GM19463 (cell line): ENCODE measurements around the gene FRYL.
A peak's percentile ranks its signal among the peaks of the same experiment; 100 is the strongest.
"Not testable (repeated sequence)": the region's sequence is repeated elsewhere in the genome, so short reads cannot be mapped to it uniquely, and the experiment has no call there.

ENCODE experiments used
- ATAC-seq: cut with Tn5 transposase; IDR thresholded peaks from one replicate; pipeline ENCODE4 v1.9.1; 2021; ENCODE audit warnings: mild to moderate bottlenecking, moderate library complexity; ENCODE audit not compliant: unreplicated experiment

Gene FRYL

GRCh38 chr4:48786549-48786948, 6.5 kb upstream of the FRYL start:
- ATAC-seq: no peak

GRCh38 chr4:48785302-48785701, 5.2 kb upstream of the FRYL start:
- ATAC-seq: no peak

- ATAC-seq: no peak
These were observed 1.9 kb upstream of the FRYL start for GRCh38 chr4:48781968-48782367.

GRCh38 chr4:48780865-48781214, 761 bp upstream of the FRYL start:
- no peak for ATAC-seq

- peak; percentile 38 for ATAC-seq
These were observed 733 bp downstream of the FRYL start for GRCh38 chr4:48779095-48779997.

- ATAC-seq: no peak
These were observed 1.5 kb downstream of the FRYL start for GRCh38 chr4:48778431-48779094.

GRCh38 chr4:48777739-48778138, 2.3 kb downstream of the FRYL start:
- ATAC-seq: no peak

- no peak for ATAC-seq
These were observed 5.0 kb downstream of the FRYL start for GRCh38 chr4:48774760-48775710.

- no peak for ATAC-seq
These were observed 7.5 kb downstream of the FRYL start for GRCh38 chr4:48772556-48772955.

- ATAC-seq: no peak
These were observed 12.8 kb downstream of the FRYL start for GRCh38 chr4:48767055-48767929.

- ATAC-seq: no peak
These were observed 13.8 kb downstream of the FRYL start for GRCh38 chr4:48766131-48766792.

- no peak for ATAC-seq
These were observed 17.7 kb downstream of the FRYL start for GRCh38 chr4:48762408-48762807.

- no peak for ATAC-seq
These were observed 18.8 kb downstream of the FRYL start for GRCh38 chr4:48761286-48761685.

GRCh38 chr4:48758703-48759102, 21.4 kb downstream of the FRYL start:
- ATAC-seq: not testable (repeated sequence)

- ATAC-seq: no peak
These were observed 23.3 kb downstream of the FRYL start for GRCh38 chr4:48756689-48757220.

- no peak for ATAC-seq
These were observed 24.8 kb downstream of the FRYL start for GRCh38 chr4:48755281-48755680.

GRCh38 chr4:48753159-48753558, 26.9 kb downstream of the FRYL start:
- no peak for ATAC-seq

- no peak for ATAC-seq
These were observed 27.4 kb downstream of the FRYL start for GRCh38 chr4:48752726-48753125.

GRCh38 chr4:48752246-48752645, 27.8 kb downstream of the FRYL start:
- ATAC-seq: no peak
